Mammary epithelial cell (primary cell): ENCODE measurements around the gene NME7.

Experiments used
- EZH2 ChIP-seq: IDR thresholded peaks from 2 replicates; pipeline ENCODE4 v1.6.1; 2012; ENCODE audit warnings: low read length, inconsistent platforms, borderline replicate concordance
- TF ChIP-seq, protein P1 (sequence below), 2 donors: IDR thresholded peaks in 1 of 2; conservative IDR thresholded peaks in 1 of 2; 2 replicates each; pipeline ENCODE4 v1.5.1; 2011 to 2012; ENCODE audit warnings: inconsistent platforms in 2 of 2, low read length in 2 of 2, mild to moderate bottlenecking in 2 of 2, control low read depth in 1 of 2, low read depth in 1 of 2; ENCODE audit not compliant: insufficient read depth in 1 of 2; ENCODE audit errors: extremely low read depth in 1 of 2

GRCh38 chr1:169149555-169150286, 217.9 kb downstream of the NME7 start:
- TF ChIP-seq, protein P1, sequence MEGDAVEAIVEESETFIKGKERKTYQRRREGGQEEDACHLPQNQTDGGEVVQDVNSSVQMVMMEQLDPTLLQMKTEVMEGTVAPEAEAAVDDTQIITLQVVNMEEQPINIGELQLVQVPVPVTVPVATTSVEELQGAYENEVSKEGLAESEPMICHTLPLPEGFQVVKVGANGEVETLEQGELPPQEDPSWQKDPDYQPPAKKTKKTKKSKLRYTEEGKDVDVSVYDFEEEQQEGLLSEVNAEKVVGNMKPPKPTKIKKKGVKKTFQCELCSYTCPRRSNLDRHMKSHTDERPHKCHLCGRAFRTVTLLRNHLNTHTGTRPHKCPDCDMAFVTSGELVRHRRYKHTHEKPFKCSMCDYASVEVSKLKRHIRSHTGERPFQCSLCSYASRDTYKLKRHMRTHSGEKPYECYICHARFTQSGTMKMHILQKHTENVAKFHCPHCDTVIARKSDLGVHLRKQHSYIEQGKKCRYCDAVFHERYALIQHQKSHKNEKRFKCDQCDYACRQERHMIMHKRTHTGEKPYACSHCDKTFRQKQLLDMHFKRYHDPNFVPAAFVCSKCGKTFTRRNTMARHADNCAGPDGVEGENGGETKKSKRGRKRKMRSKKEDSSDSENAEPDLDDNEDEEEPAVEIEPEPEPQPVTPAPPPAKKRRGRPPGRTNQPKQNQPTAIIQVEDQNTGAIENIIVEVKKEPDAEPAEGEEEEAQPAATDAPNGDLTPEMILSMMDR (conservative IDR thresholded peaks at IDR 0.05 in 1 of 2, IDR thresholded peaks at IDR 0.05 in 1 of 2; ENCODE audit: extremely low read depth in 1 of 2, insufficient read depth in 1 of 2, low read depth in 1 of 2, low read length in 2 of 2), result no peak
- no peak for TF ChIP-seq EZH2
